ENCODE data around the gene CCDC197.

Gene CCDC197

GRCh38 chr14:94043756-94044475 is 46.8 kb downstream of the CCDC197 start:
- in situ Hi-C loops (cut with HindIII; ENCODE audit: low sequenced_read_pairs) = no loop called here
- no peak for DNase-seq (ENCODE audit: low read depth, low spot score)
- no peak overlapping the region for H3K4me3 ChIP-seq (ENCODE audit: low read depth, low read length)
- TF ChIP-seq CTCF (IDR thresholded peaks at IDR 0.05; ENCODE audit: low read depth, low read length) = no peak

GRCh38 chr14:94044476-94045091 is 47.5 kb downstream of the CCDC197 start:
- in situ Hi-C loops (cut with HindIII; ENCODE audit: low sequenced_read_pairs) = no loop called here
- no peak for DNase-seq (ENCODE audit: low read depth, low spot score)
- H3K4me3 ChIP-seq (ENCODE audit: low read depth, low read length) = no peak overlapping the region
- no peak for TF ChIP-seq CTCF (IDR thresholded peaks at IDR 0.05; ENCODE audit: low read depth, low read length)

DNA sequence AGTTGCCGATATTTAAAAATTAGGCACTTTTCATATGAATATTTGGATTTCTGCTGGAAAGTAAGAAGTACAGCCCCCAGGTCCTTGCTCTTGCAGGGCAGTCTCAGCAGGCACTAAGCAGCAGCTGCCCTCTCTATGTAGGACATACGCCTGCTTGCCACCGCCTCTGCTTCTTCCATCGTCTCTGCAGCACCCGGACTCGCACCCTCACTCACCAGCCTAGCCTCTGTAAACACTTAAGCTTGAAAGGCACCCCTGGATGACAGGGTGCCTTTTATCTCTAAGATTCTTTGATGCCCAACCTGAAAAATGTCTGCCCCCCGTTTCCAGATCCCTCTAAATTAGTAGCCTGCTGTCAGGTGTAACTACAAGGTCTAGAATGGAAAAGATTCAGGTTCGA is 48.0 kb downstream of the CCDC197 start:
- no peak overlapping the region for H3K4me3 ChIP-seq (ENCODE audit: low read depth, low read length)
- TF ChIP-seq CTCF (IDR thresholded peaks at IDR 0.05; ENCODE audit: low read depth, low read length) = no peak
- DNase-seq (ENCODE audit: low read depth, low spot score) = no peak
- in situ Hi-C loops (cut with HindIII; ENCODE audit: low sequenced_read_pairs) = no loop called here

- no peak for TF ChIP-seq CTCF (IDR thresholded peaks at IDR 0.05; ENCODE audit: low read depth, low read length)
- H3K4me3 ChIP-seq (ENCODE audit: low read depth, low read length) = no peak overlapping the region
- no peak for DNase-seq (ENCODE audit: low read depth, low spot score)
- in situ Hi-C loops (cut with HindIII; ENCODE audit: low sequenced_read_pairs) = no loop called here
Measured at GRCh38 chr14:94045563-94046345, 48.7 kb downstream of the CCDC197 start.

DNA sequence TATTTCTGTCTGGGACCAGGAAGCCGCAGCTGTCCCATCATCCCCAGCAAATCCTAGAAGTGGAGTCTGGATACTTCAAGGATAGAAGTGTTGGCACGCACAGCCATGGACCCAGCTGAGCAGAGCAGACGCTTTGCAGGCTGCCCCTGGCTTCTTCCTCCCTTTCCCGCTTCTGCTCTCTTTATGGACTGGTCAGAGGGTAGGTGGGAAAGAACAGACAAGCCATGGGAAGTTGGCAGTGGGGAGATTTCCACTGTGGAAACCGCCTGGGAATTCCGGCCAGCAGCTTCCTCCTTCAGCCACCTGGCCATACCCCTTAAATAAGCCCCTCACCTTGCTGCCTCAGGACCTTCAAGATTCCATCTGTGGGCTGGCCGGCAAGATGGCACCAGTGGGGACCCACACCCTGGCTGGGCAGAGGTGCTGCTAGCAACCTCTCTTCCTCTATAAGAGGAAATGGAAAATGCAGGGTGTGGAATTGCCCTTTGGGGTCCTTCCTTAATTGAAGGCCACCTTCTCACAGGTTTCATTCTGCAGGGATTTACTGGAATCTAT is 49.7 kb downstream of the CCDC197 start:
- in situ Hi-C loops (cut with HindIII; ENCODE audit: low sequenced_read_pairs) = no loop called here
- no peak overlapping the region for H3K4me3 ChIP-seq (ENCODE audit: low read depth, low read length)
- TF ChIP-seq CTCF (IDR thresholded peaks at IDR 0.05; ENCODE audit: low read depth, low read length) = no peak
- no peak for DNase-seq (ENCODE audit: low read depth, low spot score)

DNA sequence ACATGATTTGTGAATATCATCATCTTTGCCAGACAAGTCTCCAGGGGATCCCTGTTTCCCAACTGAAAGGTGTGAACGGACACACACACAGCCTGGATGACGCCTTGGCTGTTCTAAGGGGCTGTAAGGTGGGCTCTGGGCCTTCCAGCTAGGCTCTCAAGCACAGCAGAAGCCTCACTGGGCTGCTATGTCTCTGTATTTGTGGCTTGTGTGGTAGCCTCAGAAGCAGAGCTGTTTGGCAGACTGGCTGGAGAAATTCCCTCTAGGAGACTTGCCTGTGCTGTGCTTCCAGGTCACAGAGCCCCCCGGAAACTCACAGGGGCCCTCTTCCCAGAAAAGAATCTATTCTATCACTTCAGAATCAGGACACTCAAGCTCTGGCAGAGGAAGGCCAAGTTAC is 50.5 kb downstream of the CCDC197 start:
- no peak for TF ChIP-seq CTCF (IDR thresholded peaks at IDR 0.05; ENCODE audit: low read depth, low read length)
- DNase-seq (ENCODE audit: low read depth, low spot score) = no peak
- no peak overlapping the region for H3K4me3 ChIP-seq (ENCODE audit: low read depth, low read length)
- in situ Hi-C loops (cut with HindIII; ENCODE audit: low sequenced_read_pairs) = no loop called here
